PC-9 (cell line): ENCODE measurements around the gene R3HDM1.

ENCODE experiments used
- EZH2 ChIP-seq: fragments of 200-600 bp; sonication (generic); IDR thresholded peaks from 2 replicates; pipeline ENCODE4 v1.8.0; 2017; ENCODE audit warnings: antibody characterized with exemption, low read depth
- TF ChIP-seq, protein P1 (sequence below): fragments of 200-600 bp; sonication (generic); conservative IDR thresholded peaks from 2 replicates; pipeline ENCODE4 v1.6.1; 2017; ENCODE audit warnings: mixed run types, antibody characterized with exemption, mild to moderate bottlenecking, moderate library complexity

DNA sequence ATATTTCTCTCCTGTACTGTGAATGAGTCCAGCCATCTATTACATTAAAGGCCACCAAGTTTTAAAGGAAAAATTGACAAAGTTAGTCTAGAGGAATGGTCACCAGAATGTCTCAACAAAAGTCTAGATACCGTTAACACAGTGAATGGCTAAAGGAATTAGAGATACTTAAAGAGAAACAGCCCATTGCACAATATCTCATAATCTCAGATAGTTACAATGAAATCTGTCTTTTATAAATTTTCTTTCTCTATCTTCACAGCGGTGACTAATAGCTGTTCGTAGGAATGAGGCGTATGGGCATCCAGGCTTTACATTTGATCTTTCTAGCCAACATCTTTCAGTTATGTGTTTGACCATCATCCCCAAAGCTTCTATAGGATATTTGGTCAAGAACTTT, 30.6 kb downstream of the R3HDM1 start:
- TF ChIP-seq, protein P1, sequence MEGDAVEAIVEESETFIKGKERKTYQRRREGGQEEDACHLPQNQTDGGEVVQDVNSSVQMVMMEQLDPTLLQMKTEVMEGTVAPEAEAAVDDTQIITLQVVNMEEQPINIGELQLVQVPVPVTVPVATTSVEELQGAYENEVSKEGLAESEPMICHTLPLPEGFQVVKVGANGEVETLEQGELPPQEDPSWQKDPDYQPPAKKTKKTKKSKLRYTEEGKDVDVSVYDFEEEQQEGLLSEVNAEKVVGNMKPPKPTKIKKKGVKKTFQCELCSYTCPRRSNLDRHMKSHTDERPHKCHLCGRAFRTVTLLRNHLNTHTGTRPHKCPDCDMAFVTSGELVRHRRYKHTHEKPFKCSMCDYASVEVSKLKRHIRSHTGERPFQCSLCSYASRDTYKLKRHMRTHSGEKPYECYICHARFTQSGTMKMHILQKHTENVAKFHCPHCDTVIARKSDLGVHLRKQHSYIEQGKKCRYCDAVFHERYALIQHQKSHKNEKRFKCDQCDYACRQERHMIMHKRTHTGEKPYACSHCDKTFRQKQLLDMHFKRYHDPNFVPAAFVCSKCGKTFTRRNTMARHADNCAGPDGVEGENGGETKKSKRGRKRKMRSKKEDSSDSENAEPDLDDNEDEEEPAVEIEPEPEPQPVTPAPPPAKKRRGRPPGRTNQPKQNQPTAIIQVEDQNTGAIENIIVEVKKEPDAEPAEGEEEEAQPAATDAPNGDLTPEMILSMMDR: no peak
- no peak for TF ChIP-seq EZH2
